Kidney glomerular epithelial cell (primary cell): ENCODE measurements around the gene TSPAN2.
"Not testable (repeated sequence)": the region's sequence is repeated elsewhere in the genome, so short reads cannot be mapped to it uniquely, and the experiment has no call there.

Source experiments
- DNase-seq: peaks from one replicate; lab custom pipeline; 2025; lab: John Stamatoyannopoulos, UW

TSPAN2 gene

GRCh38 chr1:115036814-115037507, 52.3 kb downstream of the TSPAN2 start:
- no peak for DNase-seq

GRCh38 chr1:115035652-115036051, 53.7 kb downstream of the TSPAN2 start:
- DNase-seq, result no peak

GRCh38 chr1:115031595-115031994, 57.7 kb downstream of the TSPAN2 start:
- no peak for DNase-seq

- DNase-seq, result no peak
Measured at GRCh38 chr1:115029526-115029925, 59.8 kb downstream of the TSPAN2 start, which contains the start of gene TSHB. TSHB (plus strand) TSS chr1:115029826; CDS start chr1:115033363, 3,537 bp downstream.

GRCh38 chr1:115023593-115023992, 65.7 kb downstream of the TSPAN2 start:
- DNase-seq, result no peak

GRCh38 chr1:115021145-115021544, 68.2 kb downstream of the TSPAN2 start:
- no peak for DNase-seq

- not testable (repeated sequence) for DNase-seq
Measured at GRCh38 chr1:115019549-115019948, 69.8 kb downstream of the TSPAN2 start.

- DNase-seq, result no peak
Measured at GRCh38 chr1:115013792-115014191, 75.5 kb downstream of the TSPAN2 start.

- DNase-seq, result no peak
Measured at GRCh38 chr1:115012434-115012833, 76.9 kb downstream of the TSPAN2 start.

- no peak for DNase-seq
Measured at GRCh38 chr1:115012006-115012405, 77.3 kb downstream of the TSPAN2 start.

GRCh38 chr1:115006191-115006590, 83.1 kb downstream of the TSPAN2 start:
- DNase-seq, result no peak
